PC-3 (cell line): ENCODE measurements around the gene DNAJA2.
"Not testable (repeated sequence)": the region's sequence is repeated elsewhere in the genome, so short reads cannot be mapped to it uniquely, and the experiment has no call there.

Source experiments
- CTCF ChIP-seq: fragments of 300-600 bp; sonication (generic); conservative IDR thresholded peaks from 2 replicates; pipeline ENCODE4 v1.5.1; 2017; ENCODE audit warnings: antibody characterized with exemption, low read depth, mild to moderate bottlenecking, low read length
- EZH2 ChIP-seq: fragments of 300-600 bp; sonication (generic); IDR thresholded peaks from one replicate; pipeline ENCODE4 v1.6.1; 2017; ENCODE audit warnings: antibody characterized with exemption, mild to moderate bottlenecking, low read length; ENCODE audit not compliant: unreplicated experiment

DNA sequence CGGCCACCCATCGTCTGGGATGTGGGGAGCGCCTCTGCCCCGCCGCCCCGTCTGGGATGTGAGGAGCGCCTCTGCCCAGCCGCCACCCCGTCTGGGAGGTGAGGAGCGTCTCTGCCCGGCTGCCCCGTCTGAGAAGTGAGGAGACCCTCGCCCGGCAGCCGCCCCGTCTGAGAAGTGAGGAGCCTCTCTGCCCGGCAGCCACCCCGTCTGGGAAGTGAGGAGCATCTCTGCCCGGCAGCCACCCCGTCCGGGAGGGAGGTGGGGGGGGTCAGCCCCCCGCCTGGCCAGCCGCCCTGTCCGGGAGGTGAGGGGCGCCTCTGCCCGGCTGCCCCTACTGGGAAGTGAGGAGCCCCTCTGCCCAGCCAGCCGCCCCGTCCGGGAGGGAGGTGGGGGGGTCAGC, 26.6 kb upstream of the DNAJA2 start:
- TF ChIP-seq EZH2, CTCF: not testable (repeated sequence)
